Stimulated activated naive CD4-positive, alpha-beta T cell (primary cell): Measurements from ENCODE around the gene SIRT7.
"Not testable (repeated sequence)": the region's sequence is repeated elsewhere in the genome, so short reads cannot be mapped to it uniquely, and the experiment has no call there.

Experiments
- DNase-seq, 6 experiments: peaks; one replicate each; lab custom pipeline; 2025; lab: John Stamatoyannopoulos, UW

The SIRT7 gene

GRCh38 chr17:81954131-81955057 is 36.4 kb upstream of the SIRT7 start:
- DNase-seq, result no peak

GRCh38 chr17:81953443-81953842 is 35.5 kb upstream of the SIRT7 start:
- not testable (repeated sequence) for DNase-seq

GRCh38 chr17:81952792-81953228 is 34.8 kb upstream of the SIRT7 start:
- no peak for DNase-seq

- no peak for DNase-seq
Measured at GRCh38 chr17:81951785-81952684, 34.1 kb upstream of the SIRT7 start.

- no peak for DNase-seq
Measured at GRCh38 chr17:81950501-81950900, 32.5 kb upstream of the SIRT7 start.

GRCh38 chr17:81948635-81949378 is 30.8 kb upstream of the SIRT7 start:
- DNase-seq, result no peak

- DNase-seq, result no peak
Measured at GRCh38 chr17:81947189-81947588, 29.2 kb upstream of the SIRT7 start, which contains the start of gene MYADML2. TSS of gene MYADML2 (minus strand) at chr17:81947233. CDS start at chr17:81941741, 5,492 bp downstream.

GRCh38 chr17:81944858-81945257 is 26.9 kb upstream of the SIRT7 start:
- DNase-seq, result no peak

GRCh38 chr17:81942167-81942553 is 24.2 kb upstream of the SIRT7 start:
- no peak for DNase-seq

- DNase-seq, result no peak
Measured at GRCh38 chr17:81941484-81942166, 23.6 kb upstream of the SIRT7 start.

GRCh38 chr17:81940538-81941483 is 22.8 kb upstream of the SIRT7 start:
- DNase-seq, result no peak

GRCh38 chr17:81939881-81940385 is 22.0 kb upstream of the SIRT7 start:
- no peak for DNase-seq

GRCh38 chr17:81939218-81939617 is 21.2 kb upstream of the SIRT7 start:
- no peak for DNase-seq

- no peak for DNase-seq
Measured at GRCh38 chr17:81935709-81936084, 17.7 kb upstream of the SIRT7 start.

- no peak for DNase-seq
Measured at GRCh38 chr17:81934850-81935708, 17.1 kb upstream of the SIRT7 start.

- DNase-seq, result no peak
Measured at GRCh38 chr17:81934098-81934757, 16.3 kb upstream of the SIRT7 start.

- no peak for DNase-seq
Measured at GRCh38 chr17:81933178-81933699, 15.3 kb upstream of the SIRT7 start.

- no peak for DNase-seq
Measured at GRCh38 chr17:81932333-81932983, 14.5 kb upstream of the SIRT7 start.
